Natural killer cell treated with Interleukin-12 subunit alpha and Interleukin-12 subunit beta and Interleukin-15 and Interleukin-18, amount 100 ng/mL, for 72 hours (primary cell): ENCODE data around the gene ATP8B4. TPM values are rescaled to one million over a fixed set of nuclear protein-coding genes. Genes with fewer than 3 reads are reported as not detected.
"Not testable (repeated sequence)": the region's sequence is repeated elsewhere in the genome, so short reads cannot be mapped to it uniquely, and the experiment has no call there.

Experiments used
- ATAC-seq, 2 donors: fragments of 150-1000 bp; cut with Tn5 transposase in 1 of 2; sonication (Bioruptor Pico), chemical (Tn5 transposase) in 1 of 2; 2 replicates each; pipeline ENCODE4 v1.10.0; 2021
- DNase-seq: peaks from one replicate; pipeline ENCODE4 v3.0.0; 2022; ENCODE audit warnings: low spot score
- H3K27ac Mint-ChIP-seq, 2 donors: 1 replicate in 1 of 2; 2 replicates in 1 of 2; pipeline ENCODE4 v1.8.0; 2022; ENCODE audit warnings: mixed read lengths in 2 of 2, mild to moderate bottlenecking in 1 of 2, moderate library complexity in 1 of 2
- H3K27me3 Mint-ChIP-seq, 2 donors: 1 replicate in 1 of 2; 2 replicates in 1 of 2; pipeline ENCODE4 v1.8.0; 2022; ENCODE audit warnings: mixed read lengths in 2 of 2
- H3K36me3 Mint-ChIP-seq: one replicate; pipeline ENCODE4 v1.8.0; 2022; ENCODE audit warnings: mixed read lengths
- H3K4me1 Mint-ChIP-seq, 2 donors: 1 replicate in 1 of 2; 2 replicates in 1 of 2; pipeline ENCODE4 v1.8.0; 2022; ENCODE audit warnings: low read depth in 2 of 2, mixed read lengths in 2 of 2, mild to moderate bottlenecking in 1 of 2
- H3K4me3 Mint-ChIP-seq: one replicate; pipeline ENCODE4 v1.8.0; 2022; ENCODE audit warnings: mixed read lengths
- H3K9me3 Mint-ChIP-seq: 2 replicates; pipeline ENCODE4 v1.8.0; 2022; ENCODE audit warnings: mixed read lengths
- total RNA-seq, 2 donors: library from RNA; stranded (reverse); gene quantifications; one replicate each; pipeline ENCODE4 v1.2.3, GENCODE V29; 2022

ATP8B4 gene
- total RNA-seq, 2 donors from 2014 or later = 273 to 296 TPM

GRCh38 chr15:50109076-50109987 lies 9.7 kb downstream of the ATP8B4 start:
- DNase-seq (no peak), ATAC-seq (no peak)
- H3K36me3 Mint-ChIP-seq = peaks cover 51% of the 10 kb centered on the region

GRCh38 chr15:50108461-50108860 lies 10.6 kb downstream of the ATP8B4 start:
- peaks cover 9% of the 10 kb centered on the region for H3K9me3 Mint-ChIP-seq
- H3K27ac Mint-ChIP-seq = peak overlapping the region; percentile 99
- DNase-seq (no peak), ATAC-seq (peak in 1 of 2 donors; percentile 45)
- peak overlapping the region; percentile 89 for H3K4me3 Mint-ChIP-seq
- no peaks in the 10 kb centered on the region for H3K27me3 Mint-ChIP-seq
- H3K4me1 Mint-ChIP-seq = peaks cover 74 to 94% of the 10 kb centered on the region in 2 donors
- peaks cover 56% of the 10 kb centered on the region for H3K36me3 Mint-ChIP-seq

More at GRCh38 chr15:50109076-50109987, 9.7 kb downstream of the ATP8B4 start:
- no peaks in the 10 kb centered on the region for H3K27me3 Mint-ChIP-seq
- peak overlapping the region; percentile 99 for H3K27ac Mint-ChIP-seq
- peaks cover 71 to 91% of the 10 kb centered on the region in 2 donors for H3K4me1 Mint-ChIP-seq
- peak overlapping the region; percentile 89 for H3K4me3 Mint-ChIP-seq
- H3K9me3 Mint-ChIP-seq = no peaks in the 10 kb centered on the region

DNA sequence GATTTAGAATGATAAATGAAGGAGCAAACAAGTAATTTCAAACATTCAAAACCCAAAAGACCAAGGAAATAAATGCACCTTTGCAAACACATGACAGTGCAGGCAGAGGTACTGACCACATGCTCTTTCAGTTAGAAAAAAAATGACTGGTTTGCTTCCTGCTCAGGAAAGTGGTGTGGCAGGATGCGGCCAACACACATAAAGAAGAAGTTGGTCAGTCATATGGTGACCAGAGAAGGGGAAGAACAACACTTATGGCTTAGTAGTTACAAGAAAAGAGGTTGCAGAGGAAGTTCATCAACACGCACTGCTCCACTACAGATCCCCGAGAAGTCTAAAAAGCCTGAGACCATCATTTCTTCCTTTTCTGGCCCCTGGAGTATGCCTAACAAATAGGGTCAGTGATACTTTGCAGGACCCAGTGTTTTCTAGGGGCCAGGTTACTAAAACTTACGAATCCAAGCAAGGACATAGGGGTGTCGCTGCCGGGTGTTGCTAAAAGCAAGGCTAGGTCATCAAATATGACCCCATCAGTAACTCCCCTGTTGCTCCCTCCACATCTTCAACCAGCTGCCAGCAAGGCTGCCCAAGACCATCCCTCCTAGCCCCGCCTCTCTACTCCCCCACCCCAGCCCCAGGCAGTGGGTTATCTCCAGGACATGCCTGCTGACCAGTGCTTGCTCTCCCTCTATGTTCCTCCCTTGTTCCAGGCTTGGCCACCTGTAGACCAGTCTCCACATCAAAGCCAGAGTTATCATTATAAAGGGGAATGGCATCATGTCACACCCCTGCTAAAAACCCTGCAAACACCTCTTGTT lies 11.2 kb downstream of the ATP8B4 start:
- no peaks in the 10 kb centered on the region for H3K27me3 Mint-ChIP-seq
- H3K27ac Mint-ChIP-seq = peak overlapping the region; percentile 99
- H3K4me1 Mint-ChIP-seq = peaks cover 74 to 94% of the 10 kb centered on the region in 2 donors
- H3K36me3 Mint-ChIP-seq = peaks cover 57% of the 10 kb centered on the region
- H3K9me3 Mint-ChIP-seq = peaks cover 12% of the 10 kb centered on the region
- ATAC-seq (peak; percentile 89 to 91), DNase-seq (peak; percentile 87)
- peak overlapping the region; percentile 89 for H3K4me3 Mint-ChIP-seq

- Mint-ChIP-seq H3K4me3 (peak overlapping the region; percentile 89), H3K27me3 (no peaks in the 10 kb centered on the region), H3K4me1 (peaks cover 74 to 94% of the 10 kb centered on the region in 2 donors), H3K27ac (peak overlapping the region; percentile 99), H3K9me3 (peaks cover 14% of the 10 kb centered on the region), H3K36me3 (peaks cover 57% of the 10 kb centered on the region)
- DNase-seq (no peak), ATAC-seq (peak; percentile 49 to 50)
Observed at GRCh38 chr15:50107157-50107556, 11.9 kb downstream of the ATP8B4 start.

DNA sequence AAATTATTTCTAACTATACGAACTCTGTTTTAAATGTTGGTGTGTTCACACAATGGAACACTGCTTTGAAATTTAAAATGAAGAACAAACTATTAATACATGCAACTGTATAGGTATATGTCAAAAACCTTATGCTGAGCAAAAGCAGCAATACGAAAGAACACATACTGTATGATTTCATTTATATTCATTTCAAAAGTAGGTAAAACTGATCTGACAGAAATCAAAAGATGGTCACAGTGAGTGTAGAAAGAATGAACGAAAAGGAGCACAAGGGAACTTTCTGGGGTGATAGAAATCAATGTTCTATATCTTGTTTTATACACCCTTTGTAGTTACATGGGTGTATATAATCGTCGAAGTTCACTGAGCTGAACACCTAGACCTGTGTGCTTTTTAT lies 12.6 kb downstream of the ATP8B4 start:
- peaks cover 18% of the 10 kb centered on the region for H3K9me3 Mint-ChIP-seq
- peak overlapping the region; percentile 89 for H3K4me3 Mint-ChIP-seq
- ATAC-seq (peak in 1 of 2 donors; percentile 7), DNase-seq (no peak)
- peaks cover 57% of the 10 kb centered on the region for H3K36me3 Mint-ChIP-seq
- H3K27me3 Mint-ChIP-seq = no peaks in the 10 kb centered on the region
- H3K4me1 Mint-ChIP-seq = peaks cover 73 to 94% of the 10 kb centered on the region in 2 donors
- peak overlapping the region; percentile 99 for H3K27ac Mint-ChIP-seq

DNA sequence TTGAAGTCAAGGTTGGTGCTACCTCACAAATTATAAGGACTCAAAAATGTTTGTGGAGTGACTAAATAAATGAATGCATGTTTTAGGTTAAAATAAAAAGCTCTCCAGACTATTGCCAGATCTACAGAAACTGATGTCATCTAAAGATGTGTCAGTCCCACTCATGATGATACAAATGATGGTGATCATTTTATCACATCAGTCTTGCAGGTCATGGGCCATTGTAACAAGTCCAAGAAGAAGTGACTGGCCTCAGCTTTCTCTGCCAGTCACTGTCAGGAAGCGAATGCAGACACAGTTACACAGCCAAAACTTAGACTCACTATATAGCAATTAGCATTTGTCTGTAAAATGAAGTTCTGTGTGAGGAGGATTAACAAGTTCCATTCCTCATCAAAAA lies 18.5 kb downstream of the ATP8B4 start:
- peak; percentile 61 to 80 for ATAC-seq

GRCh38 chr15:50098545-50098944 lies 20.5 kb downstream of the ATP8B4 start:
- Mint-ChIP-seq H3K27me3 (no peaks in the 10 kb centered on the region), H3K4me1 (peaks cover 66 to 67% of the 10 kb centered on the region in 2 donors), H3K4me3 (peak overlapping the region; percentile 22), H3K36me3 (peaks cover 52% of the 10 kb centered on the region), H3K27ac (peak overlapping the region; percentile 56 to 99), H3K9me3 (peaks cover 10% of the 10 kb centered on the region)
- DNase-seq (no peak), ATAC-seq (no peak)

More for the DNA sequence above, 18.5 kb downstream of the ATP8B4 start:
- H3K4me3 Mint-ChIP-seq = peak overlapping the region; percentile 51
- H3K4me1 Mint-ChIP-seq = peaks cover 70% of the 10 kb centered on the region in 2 donors
- peaks cover 18% of the 10 kb centered on the region for H3K9me3 Mint-ChIP-seq
- no peaks in the 10 kb centered on the region for H3K27me3 Mint-ChIP-seq
- no peak for DNase-seq
- peaks cover 56% of the 10 kb centered on the region for H3K36me3 Mint-ChIP-seq
- peak overlapping the region; percentile 99 for H3K27ac Mint-ChIP-seq

- peaks cover 57% of the 10 kb centered on the region in 2 donors for H3K4me1 Mint-ChIP-seq
- peaks cover 4% of the 10 kb centered on the region for H3K9me3 Mint-ChIP-seq
- ATAC-seq (peak in 1 of 2 donors; percentile 56), DNase-seq (no peak)
- H3K27me3 Mint-ChIP-seq = no peaks in the 10 kb centered on the region
- peak overlapping the region; percentile 26 to 56 for H3K27ac Mint-ChIP-seq
- H3K4me3 Mint-ChIP-seq = peak overlapping the region; percentile 19
- H3K36me3 Mint-ChIP-seq = peaks cover 41% of the 10 kb centered on the region
Observed at GRCh38 chr15:50095938-50096821, 22.9 kb downstream of the ATP8B4 start.

GRCh38 chr15:50089386-50089785 lies 29.6 kb downstream of the ATP8B4 start:
- not testable (repeated sequence) for H3K27me3 Mint-ChIP-seq, ATAC-seq, H3K9me3 Mint-ChIP-seq, DNase-seq
- peaks cover 47 to 55% of the 10 kb centered on the region in 2 donors for H3K4me1 Mint-ChIP-seq
- H3K36me3 Mint-ChIP-seq = peaks cover 45% of the 10 kb centered on the region
- peak overlapping the region; percentile 58 to 87 for H3K27ac Mint-ChIP-seq
- H3K4me3 Mint-ChIP-seq = peak overlapping the region; percentile 32

GRCh38 chr15:50084932-50085331 lies 34.1 kb downstream of the ATP8B4 start:
- H3K27ac Mint-ChIP-seq = peak overlapping the region; percentile 60 to 83
- H3K36me3 Mint-ChIP-seq = peaks cover 40% of the 10 kb centered on the region
- ATAC-seq = no peak
- no peaks in the 10 kb centered on the region for H3K27me3 Mint-ChIP-seq
- H3K4me1 Mint-ChIP-seq = peaks cover 64 to 65% of the 10 kb centered on the region in 2 donors
- H3K4me3 Mint-ChIP-seq = no peak overlapping the region
- no peak for DNase-seq
- no peaks in the 10 kb centered on the region for H3K9me3 Mint-ChIP-seq

GRCh38 chr15:50083424-50084025 lies 35.5 kb downstream of the ATP8B4 start:
- Mint-ChIP-seq H3K27ac (peak overlapping the region; percentile 60 to 83), H3K27me3 (no peaks in the 10 kb centered on the region), H3K4me3 (peak overlapping the region; percentile 32), H3K4me1 (peaks cover 54 to 58% of the 10 kb centered on the region in 2 donors), H3K36me3 (peaks cover 33% of the 10 kb centered on the region), H3K9me3 (no peaks in the 10 kb centered on the region)
- ATAC-seq = no peak
- no peak for DNase-seq

DNA sequence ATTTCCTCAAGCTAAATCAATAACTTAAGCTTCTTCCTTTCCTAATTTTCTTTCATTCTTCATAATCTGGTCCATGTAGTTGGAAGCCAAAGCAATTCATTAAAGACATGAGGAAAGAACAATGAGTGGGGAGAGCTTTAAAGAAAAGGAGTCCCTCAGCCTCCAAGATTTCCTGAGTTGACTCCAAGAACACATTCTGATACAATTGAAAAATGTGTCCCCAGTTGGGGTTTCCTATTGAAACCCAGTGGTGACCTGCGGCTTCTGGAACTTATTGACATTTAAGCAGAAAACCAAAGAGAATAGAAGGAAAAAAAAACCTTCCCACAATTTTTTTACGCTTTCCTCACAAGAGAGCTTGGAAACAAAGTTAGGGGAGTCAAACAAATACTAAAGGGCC lies 37.0 kb downstream of the ATP8B4 start:
- ATAC-seq (no peak), DNase-seq (no peak)
- Mint-ChIP-seq H3K4me3 (no peak overlapping the region), H3K9me3 (no peaks in the 10 kb centered on the region), H3K27me3 (no peaks in the 10 kb centered on the region), H3K27ac (peak overlapping the region; percentile 24 to 88), H3K36me3 (peaks cover 36% of the 10 kb centered on the region), H3K4me1 (peaks cover 65 to 68% of the 10 kb centered on the region in 2 donors)
